ENCODE data around the gene LDB3.

GRCh38 chr10:86765548-86765947 lies 97.2 kb downstream of the LDB3 start:
- TF ChIP-seq CTCF (IDR thresholded peaks at IDR 0.05): no peak
- no peak for TF ChIP-seq POLR2A (IDR thresholded peaks at IDR 0.05)
- TF ChIP-seq POLR2AphosphoS5 (IDR thresholded peaks at IDR 0.05): no peak
- TF ChIP-seq EP300 (IDR thresholded peaks at IDR 0.05; ENCODE audit: low read depth): no peak
